ENCODE data around the gene ZBTB22.

GRCh38 chr6:33279257-33279695 is 38.3 kb downstream of the ZBTB22 start:
- TF ChIP-seq TAF1 (IDR thresholded peaks at IDR 0.05; ENCODE audit: borderline replicate concordance, low read depth, low read length) (no peak), POLR2AphosphoS5 (IDR thresholded peaks at IDR 0.05; ENCODE audit: low read depth, low read length) (peak; percentile 39; the same call in 1 of the 2 replicates), POLR2A (IDR thresholded peaks at IDR 0.05; ENCODE audit: low read depth, low read length) (peak; percentile 31; the same call in 1 of the 2 replicates)

Measured in GM12892 (cell line).